ENCODE results near the gene GRM6. TPM values are rescaled to one million over a fixed set of nuclear protein-coding genes. Genes with fewer than 3 reads are reported as not detected.

GRM6 gene
- total RNA-seq, 1 donor from 2014 or later = not detected

GRCh38 chr5:178984145-178985072, 10.7 kb downstream of the GRM6 start:
- Mint-ChIP-seq H3K27me3 (ENCODE audit: unreplicated experiment) (no peaks in the 10 kb centered on the region), H3K36me3 (ENCODE audit: unreplicated experiment) (peaks cover 2% of the 10 kb centered on the region), H3K4me3 (ENCODE audit: unreplicated experiment) (no peak overlapping the region), H3K27ac (ENCODE audit: unreplicated experiment) (no peak overlapping the region), H3K9me3 (ENCODE audit: unreplicated experiment) (peaks cover 15% of the 10 kb centered on the region), H3K4me1 (ENCODE audit: unreplicated experiment) (no peaks in the 10 kb centered on the region)
- no peak for TF ChIP-seq CTCF (IDR thresholded peaks at IDR 0.05)
- no peak for DNase-seq (ENCODE audit: extremely low spot score, unreplicated experiment)

- H3K36me3 Mint-ChIP-seq (ENCODE audit: unreplicated experiment) = peaks cover 2% of the 10 kb centered on the region
- no peak overlapping the region for H3K27ac Mint-ChIP-seq (ENCODE audit: unreplicated experiment)
- H3K27me3 Mint-ChIP-seq (ENCODE audit: unreplicated experiment) = no peaks in the 10 kb centered on the region
- DNase-seq (ENCODE audit: extremely low spot score, unreplicated experiment) = no peak
- no peaks in the 10 kb centered on the region for H3K4me1 Mint-ChIP-seq (ENCODE audit: unreplicated experiment)
- TF ChIP-seq CTCF (IDR thresholded peaks at IDR 0.05) = no peak
- no peak overlapping the region for H3K4me3 Mint-ChIP-seq (ENCODE audit: unreplicated experiment)
- peaks cover 14% of the 10 kb centered on the region for H3K9me3 Mint-ChIP-seq (ENCODE audit: unreplicated experiment)
Measured at GRCh38 chr5:178983728-178984127, 11.4 kb downstream of the GRM6 start.

- Mint-ChIP-seq H3K4me1 (ENCODE audit: unreplicated experiment) (no peaks in the 10 kb centered on the region), H3K27ac (ENCODE audit: unreplicated experiment) (no peak overlapping the region), H3K27me3 (ENCODE audit: unreplicated experiment) (no peaks in the 10 kb centered on the region), H3K36me3 (ENCODE audit: unreplicated experiment) (peaks cover 2% of the 10 kb centered on the region), H3K9me3 (ENCODE audit: unreplicated experiment) (peaks cover 22% of the 10 kb centered on the region), H3K4me3 (ENCODE audit: unreplicated experiment) (no peak overlapping the region)
- no peak for DNase-seq (ENCODE audit: extremely low spot score, unreplicated experiment)
- no peak for TF ChIP-seq CTCF (IDR thresholded peaks at IDR 0.05)
Measured at GRCh38 chr5:178982941-178983340, 12.2 kb downstream of the GRM6 start.

- Mint-ChIP-seq H3K4me1 (ENCODE audit: unreplicated experiment) (no peaks in the 10 kb centered on the region), H3K27ac (ENCODE audit: unreplicated experiment) (no peak overlapping the region), H3K9me3 (ENCODE audit: unreplicated experiment) (peaks cover 30% of the 10 kb centered on the region), H3K27me3 (ENCODE audit: unreplicated experiment) (no peaks in the 10 kb centered on the region), H3K4me3 (ENCODE audit: unreplicated experiment) (no peak overlapping the region), H3K36me3 (ENCODE audit: unreplicated experiment) (peaks cover 2% of the 10 kb centered on the region)
- no peak for DNase-seq (ENCODE audit: extremely low spot score, unreplicated experiment)
- no peak for TF ChIP-seq CTCF (IDR thresholded peaks at IDR 0.05)
Measured at GRCh38 chr5:178981381-178981780, 13.7 kb downstream of the GRM6 start.

GRCh38 chr5:178965465-178966055, 29.6 kb downstream of the GRM6 start:
- DNase-seq (ENCODE audit: extremely low spot score, unreplicated experiment) = no peak

More at GRCh38 chr5:178965465-178966055, 29.6 kb downstream of the GRM6 start:
- H3K27me3 Mint-ChIP-seq (ENCODE audit: unreplicated experiment) = no peaks in the 10 kb centered on the region
- no peak for TF ChIP-seq CTCF (IDR thresholded peaks at IDR 0.05)
- H3K4me3 Mint-ChIP-seq (ENCODE audit: unreplicated experiment) = no peak overlapping the region
- peaks cover 18% of the 10 kb centered on the region for H3K36me3 Mint-ChIP-seq (ENCODE audit: unreplicated experiment)
- peaks cover 56% of the 10 kb centered on the region for H3K9me3 Mint-ChIP-seq (ENCODE audit: unreplicated experiment)
- no peak overlapping the region for H3K27ac Mint-ChIP-seq (ENCODE audit: unreplicated experiment)
- H3K4me1 Mint-ChIP-seq (ENCODE audit: unreplicated experiment) = no peaks in the 10 kb centered on the region
